Colonic mucosa (tissue), 4 donors: Measurements from ENCODE around the gene IQGAP2. TPM values are rescaled to one million over a fixed set of nuclear protein-coding genes. Genes with fewer than 3 reads are reported as not detected.

Source experiments
- DNase-seq: peaks from one replicate; pipeline ENCODE4 v3.0.0-alpha.2; 2020
- H3K27ac ChIP-seq: fragments of 200-600 bp; one replicate; pipeline ENCODE4 v1.8.0; 2021
- H3K27me3 ChIP-seq: fragments of 200-600 bp; one replicate; pipeline ENCODE4 v1.8.0; 2021
- H3K36me3 ChIP-seq: fragments of 200-600 bp; one replicate; pipeline ENCODE4 v1.8.0; 2021
- H3K4me1 ChIP-seq: fragments of 200-600 bp; one replicate; pipeline ENCODE4 v1.8.0; 2021; ENCODE audit warnings: mild to moderate bottlenecking
- H3K4me3 ChIP-seq: fragments of 200-600 bp; one replicate; pipeline ENCODE4 v1.8.0; 2021
- H3K9ac ChIP-seq, 2 donors: one replicate each; pipeline ENCODE4 v1.7.0; 2013; ENCODE audit warnings: control low read depth in 2 of 2, low read depth in 2 of 2, low read length in 2 of 2
- H3K9me3 ChIP-seq: fragments of 200-600 bp; one replicate; pipeline ENCODE4 v1.8.0; 2021
- intact Hi-C: fragments of 100-400 bp; cut with DNase I; formaldehyde crosslinking; loops from one replicate; pipeline ENCODE4 v1.14.1; 2022
- total RNA-seq, 2 donors: library from RNA; stranded (reverse); fragmentation: NEBNext Ultra II Directional in 1 of 2; extraction: Animal tissue kit (Norgen Biotek cat#: 25700) in 1 of 2; gene quantifications; one replicate each; pipeline ENCODE4 v1.2.1, GENCODE V29; 2021
- TF ChIP-seq, protein P1 (sequence below): fragments of 200-600 bp; IDR thresholded peaks from one replicate; pipeline ENCODE4 v1.8.0; 2022; ENCODE audit warnings: antibody characterized with exemption, mild to moderate bottlenecking
- donor health status: healthy.
- donor health status: DM: no; HTN: no; CAD: no.
- donor health status: DM: no; HTN: no; CAD: no.

IQGAP2 gene
- total RNA-seq, 2 donors from 2014 or later: 62.2 to 75.6 TPM

DNA sequence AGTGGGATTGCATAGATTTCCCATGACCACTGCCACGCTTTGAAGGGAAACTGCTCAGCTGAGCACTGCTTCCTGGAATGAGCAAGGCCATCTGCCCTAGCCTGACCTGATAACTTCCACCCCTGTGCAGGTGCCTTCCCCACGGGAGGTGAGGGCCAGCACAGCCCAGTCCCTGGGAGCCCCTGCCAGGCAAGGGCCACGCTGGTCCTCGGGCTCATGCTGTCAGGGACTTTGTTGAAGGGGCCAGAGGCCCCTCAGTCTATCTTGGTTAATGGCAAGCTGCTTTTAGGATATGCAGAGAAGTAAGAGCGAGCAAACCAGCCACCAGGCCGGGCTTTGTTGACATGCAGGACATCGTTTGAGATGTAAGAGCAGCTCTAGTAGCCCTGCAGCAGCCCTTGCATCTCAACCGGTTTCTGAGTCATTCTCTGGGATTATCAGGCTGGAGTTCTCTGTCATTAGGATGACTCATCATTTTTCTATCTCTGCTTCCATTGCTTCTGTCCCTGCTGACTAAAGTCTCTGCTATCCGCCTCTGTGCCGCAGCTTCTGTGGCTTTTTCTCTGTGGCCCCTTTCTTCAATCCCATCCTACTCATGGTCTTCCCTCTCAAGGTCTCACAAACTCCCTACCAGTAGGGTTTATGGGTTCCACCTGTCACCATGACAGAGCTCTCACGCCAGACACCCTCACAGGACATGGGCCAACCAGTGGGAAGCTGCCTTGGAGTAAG, 30.6 kb upstream of the IQGAP2 start:
- H3K4me3 ChIP-seq: no peak overlapping the region
- H3K9ac ChIP-seq: no peak overlapping the region
- no peak for DNase-seq
- peaks cover 5% of the 10 kb centered on the region for H3K4me1 ChIP-seq
- intact Hi-C loops: no loop called here
- H3K27ac ChIP-seq: no peak overlapping the region
- H3K27me3 ChIP-seq: no peaks in the 10 kb centered on the region
- TF ChIP-seq, protein P1, sequence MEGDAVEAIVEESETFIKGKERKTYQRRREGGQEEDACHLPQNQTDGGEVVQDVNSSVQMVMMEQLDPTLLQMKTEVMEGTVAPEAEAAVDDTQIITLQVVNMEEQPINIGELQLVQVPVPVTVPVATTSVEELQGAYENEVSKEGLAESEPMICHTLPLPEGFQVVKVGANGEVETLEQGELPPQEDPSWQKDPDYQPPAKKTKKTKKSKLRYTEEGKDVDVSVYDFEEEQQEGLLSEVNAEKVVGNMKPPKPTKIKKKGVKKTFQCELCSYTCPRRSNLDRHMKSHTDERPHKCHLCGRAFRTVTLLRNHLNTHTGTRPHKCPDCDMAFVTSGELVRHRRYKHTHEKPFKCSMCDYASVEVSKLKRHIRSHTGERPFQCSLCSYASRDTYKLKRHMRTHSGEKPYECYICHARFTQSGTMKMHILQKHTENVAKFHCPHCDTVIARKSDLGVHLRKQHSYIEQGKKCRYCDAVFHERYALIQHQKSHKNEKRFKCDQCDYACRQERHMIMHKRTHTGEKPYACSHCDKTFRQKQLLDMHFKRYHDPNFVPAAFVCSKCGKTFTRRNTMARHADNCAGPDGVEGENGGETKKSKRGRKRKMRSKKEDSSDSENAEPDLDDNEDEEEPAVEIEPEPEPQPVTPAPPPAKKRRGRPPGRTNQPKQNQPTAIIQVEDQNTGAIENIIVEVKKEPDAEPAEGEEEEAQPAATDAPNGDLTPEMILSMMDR: no peak
- no peaks in the 10 kb centered on the region for H3K36me3 ChIP-seq
- no peaks in the 10 kb centered on the region for H3K9me3 ChIP-seq

DNA sequence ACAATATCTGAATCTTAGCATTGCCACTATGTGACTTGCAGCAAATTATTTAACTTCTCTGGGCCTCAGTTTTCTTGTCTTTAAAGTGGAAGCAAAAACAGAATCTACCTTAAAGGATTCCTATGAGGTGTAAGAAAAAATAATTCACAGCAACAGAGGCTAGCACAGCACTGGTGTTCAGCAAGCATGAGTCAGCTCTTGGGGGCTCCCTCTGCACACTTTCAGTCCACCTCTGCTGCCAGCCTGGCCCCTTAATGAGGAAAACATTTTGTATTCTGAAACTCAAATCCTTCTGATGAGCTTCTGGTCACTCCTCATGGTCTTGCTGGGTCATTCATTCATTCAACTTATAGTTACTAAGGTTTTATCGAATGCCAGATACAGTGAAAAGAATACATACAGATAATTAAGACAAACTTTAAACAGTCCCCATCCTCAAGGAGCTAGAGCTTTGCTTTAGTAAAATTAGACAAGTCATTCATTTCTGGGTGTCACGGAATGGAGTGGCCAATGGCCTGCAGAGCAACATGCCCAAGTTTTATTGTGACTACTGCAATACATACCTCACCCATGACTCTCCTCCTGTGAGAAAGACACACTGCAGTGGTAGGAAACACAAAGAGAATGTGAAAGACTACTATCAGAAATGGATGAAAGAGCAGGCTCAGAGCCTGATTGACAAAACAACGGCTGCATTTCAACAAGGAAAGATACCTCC, 26.8 kb upstream of the IQGAP2 start:
- peaks cover 5% of the 10 kb centered on the region for H3K4me1 ChIP-seq
- TF ChIP-seq, protein P1: no peak
- H3K9me3 ChIP-seq: no peaks in the 10 kb centered on the region
- DNase-seq: no peak
- H3K27me3 ChIP-seq: no peaks in the 10 kb centered on the region
- no peaks in the 10 kb centered on the region for H3K36me3 ChIP-seq
- H3K9ac ChIP-seq: no peak overlapping the region
- no peak overlapping the region for H3K27ac ChIP-seq
- intact Hi-C loops: no loop called here
- H3K4me3 ChIP-seq: no peak overlapping the region

DNA sequence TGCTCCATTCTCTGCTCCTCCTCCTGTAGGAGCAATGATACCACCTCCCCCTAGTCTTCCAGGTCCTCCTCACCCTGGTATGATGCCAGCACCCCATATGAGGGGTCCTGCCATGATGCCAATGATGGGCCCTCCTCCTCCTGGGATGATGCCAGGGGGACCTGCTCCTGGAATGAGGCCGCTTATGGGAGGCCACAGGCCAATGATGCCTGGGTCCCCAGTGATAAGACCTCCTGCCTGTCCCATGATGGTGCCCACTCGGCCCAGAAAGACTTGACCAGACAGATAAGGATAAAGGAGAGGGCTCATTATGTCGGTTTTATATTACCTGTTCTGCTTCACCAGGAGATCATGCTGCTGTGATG, 26.2 kb upstream of the IQGAP2 start:
- Histone ChIP-seq H3K36me3 (no peaks in the 10 kb centered on the region), H3K27me3 (no peaks in the 10 kb centered on the region), H3K4me3 (no peak overlapping the region), H3K27ac (no peak overlapping the region), H3K9me3 (no peaks in the 10 kb centered on the region), H3K9ac (no peak overlapping the region), H3K4me1 (peaks cover 5% of the 10 kb centered on the region)
- DNase-seq: no peak
- TF ChIP-seq, protein P1: no peak
- intact Hi-C loops: no loop called here

DNA sequence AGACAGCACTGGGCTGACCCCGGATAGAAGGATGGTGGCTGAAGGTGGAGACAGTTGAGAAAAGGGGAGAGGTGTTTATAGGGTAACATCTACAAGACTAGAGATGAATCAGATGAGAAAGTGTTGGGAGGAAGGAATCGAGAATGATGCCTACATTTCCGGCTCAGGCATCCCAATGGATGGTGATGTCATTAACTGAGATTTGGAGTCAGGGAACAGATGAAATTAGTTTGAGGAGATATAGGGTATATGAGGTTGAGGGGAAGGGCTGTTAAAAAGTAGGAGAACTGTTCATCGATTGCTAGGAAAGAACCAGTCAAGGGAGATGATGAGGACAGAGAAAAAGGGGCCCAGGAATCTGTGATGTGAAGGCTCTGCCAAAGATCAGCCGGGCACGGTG, 24.7 kb upstream of the IQGAP2 start:
- H3K36me3 ChIP-seq: no peaks in the 10 kb centered on the region
- H3K27me3 ChIP-seq: no peaks in the 10 kb centered on the region
- H3K4me3 ChIP-seq: no peak overlapping the region
- no peak for DNase-seq
- H3K9ac ChIP-seq: no peak overlapping the region
- H3K4me1 ChIP-seq: no peaks in the 10 kb centered on the region
- TF ChIP-seq, protein P1: no peak
- intact Hi-C loops: no loop called here
- no peaks in the 10 kb centered on the region for H3K9me3 ChIP-seq
- no peak overlapping the region for H3K27ac ChIP-seq

DNA sequence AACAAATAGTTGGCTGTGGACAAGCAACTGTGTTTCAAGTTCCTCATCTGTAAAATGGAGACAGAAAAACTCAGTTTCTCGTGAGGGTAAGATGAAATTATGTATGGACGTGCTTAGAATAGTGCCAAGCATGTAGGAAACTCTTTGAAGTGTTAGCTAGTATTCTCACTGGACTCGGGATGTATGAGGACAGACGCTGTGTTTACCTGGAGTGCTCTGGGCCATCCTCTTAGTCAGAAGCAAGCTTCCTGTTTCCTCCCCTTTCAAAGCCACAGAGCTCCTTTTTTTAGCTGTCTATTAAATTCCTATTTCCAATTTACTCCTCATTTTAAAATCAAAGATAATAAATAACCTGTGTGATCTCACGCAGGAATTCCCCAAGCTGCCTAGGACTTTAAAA, 23.8 kb upstream of the IQGAP2 start:
- H3K9me3 ChIP-seq: no peaks in the 10 kb centered on the region
- intact Hi-C loops: no loop called here
- H3K4me3 ChIP-seq: no peak overlapping the region
- no peaks in the 10 kb centered on the region for H3K27me3 ChIP-seq
- H3K4me1 ChIP-seq: no peaks in the 10 kb centered on the region
- H3K36me3 ChIP-seq: no peaks in the 10 kb centered on the region
- peak overlapping the region; percentile 35 for H3K27ac ChIP-seq
- DNase-seq: no peak
- TF ChIP-seq, protein P1: no peak
- H3K9ac ChIP-seq: no peak overlapping the region
